Skeletal muscle satellite cell (primary cell): ENCODE results near the gene CCL1.

Source experiments
- H3K27me3 ChIP-seq: 2 replicates; pipeline ENCODE4 v1.7.0; 2013; ENCODE audit warnings: low read length; ENCODE audit not compliant: control insufficient read depth, insufficient read depth
- H3K36me3 ChIP-seq: 2 replicates; pipeline ENCODE4 v1.7.0; 2013; ENCODE audit warnings: mild to moderate bottlenecking, control low read depth, low read length; ENCODE audit not compliant: insufficient read depth
- H3K4me1 ChIP-seq: 2 replicates; pipeline ENCODE4 v1.7.0; 2013; ENCODE audit warnings: low read length; ENCODE audit not compliant: control insufficient read depth, insufficient read depth
- H3K4me2 ChIP-seq: 2 replicates; pipeline ENCODE4 v1.7.0; 2013; ENCODE audit warnings: mild to moderate bottlenecking, low read length
- H3K4me3 ChIP-seq: 2 replicates; pipeline ENCODE4 v1.7.0; 2013; ENCODE audit warnings: low read length
- H3K9ac ChIP-seq: 2 replicates; pipeline ENCODE4 v1.7.0; 2013; ENCODE audit warnings: mild to moderate bottlenecking, low read depth, low read length, moderate library complexity
- H3K9me3 ChIP-seq: replicated peaks from 2 replicates; pipeline ENCODE4 v1.7.0; 2013; ENCODE audit warnings: mild to moderate bottlenecking, control low read depth, low read length

The CCL1 gene

DNA sequence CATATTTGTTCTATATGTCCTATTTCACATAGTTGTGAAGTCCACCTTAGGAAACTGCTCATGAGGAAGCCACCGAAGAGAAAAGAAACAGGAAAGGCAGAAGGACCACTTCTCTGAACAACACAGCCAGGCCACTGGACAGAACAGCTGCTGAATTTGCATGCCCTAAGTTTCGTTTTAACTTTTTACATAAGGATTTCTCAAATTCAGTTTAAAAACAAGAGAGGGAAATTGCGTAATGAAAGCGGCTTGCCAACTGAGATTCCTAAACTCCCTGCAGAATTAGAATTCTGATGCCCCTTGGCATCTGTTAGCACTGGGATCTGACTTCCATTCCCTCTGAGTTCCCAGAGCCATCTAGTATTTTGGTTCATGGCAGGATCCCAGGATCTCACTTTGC is 48.8 kb downstream of the CCL1 start:
- Histone ChIP-seq H3K27me3 (no peaks in the 10 kb centered on the region), H3K4me1 (peaks cover 4% of the 10 kb centered on the region), H3K36me3 (no peaks in the 10 kb centered on the region), H3K9me3 (no peaks in the 10 kb centered on the region), H3K9ac (no peak overlapping the region), H3K4me3 (no peak overlapping the region), H3K4me2 (no peak overlapping the region)

DNA sequence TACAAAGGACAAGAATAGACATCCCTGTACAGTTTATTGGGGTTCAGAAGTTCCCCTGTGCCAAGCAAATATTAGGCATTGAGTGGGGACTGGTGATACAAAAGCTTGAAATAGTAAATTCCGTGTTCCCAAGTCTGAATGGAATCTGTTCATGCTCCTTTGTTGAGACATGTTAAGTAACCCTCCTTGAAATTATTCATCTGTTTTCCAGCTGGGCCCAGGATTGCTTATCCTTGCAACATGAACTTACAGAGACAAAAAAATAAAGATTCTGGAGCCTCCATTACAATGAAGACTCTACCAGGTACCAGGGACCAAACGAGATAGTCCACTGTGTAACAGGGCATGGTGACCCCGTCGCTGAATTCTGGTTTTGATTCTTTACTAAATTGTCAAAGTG is 49.9 kb downstream of the CCL1 start:
- Histone ChIP-seq H3K4me1 (peaks cover 4% of the 10 kb centered on the region), H3K4me2 (no peak overlapping the region), H3K4me3 (no peak overlapping the region)

DNA sequence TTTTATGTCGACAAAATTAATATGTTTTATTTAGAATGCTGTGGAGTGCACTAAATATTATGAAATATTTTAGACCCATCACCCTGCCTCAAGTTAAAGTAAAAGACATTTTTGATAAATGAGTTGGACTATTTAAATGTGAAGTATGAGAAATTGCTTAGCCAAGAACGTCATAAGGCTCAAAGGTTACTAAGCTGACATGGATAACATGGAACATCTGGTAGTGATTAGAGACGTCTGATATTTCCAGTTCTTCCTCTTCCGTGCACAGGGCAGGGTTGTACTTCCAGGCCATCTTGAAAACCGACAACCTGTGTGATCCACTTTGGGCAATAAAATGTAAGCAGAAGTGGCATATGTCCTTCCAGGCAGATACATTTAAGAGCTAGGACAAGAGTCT is 51.0 kb downstream of the CCL1 start:
- H3K9ac ChIP-seq: no peak overlapping the region
- H3K36me3 ChIP-seq: no peaks in the 10 kb centered on the region
- H3K9me3 ChIP-seq: no peaks in the 10 kb centered on the region
- H3K4me1 ChIP-seq: peaks cover 4% of the 10 kb centered on the region
- no peaks in the 10 kb centered on the region for H3K27me3 ChIP-seq
- no peak overlapping the region for H3K4me3 ChIP-seq
- H3K4me2 ChIP-seq: no peak overlapping the region

More for the DNA sequence above, 49.9 kb downstream of the CCL1 start:
- no peaks in the 10 kb centered on the region for H3K27me3 ChIP-seq
- H3K36me3 ChIP-seq: no peaks in the 10 kb centered on the region
- H3K9me3 ChIP-seq: no peaks in the 10 kb centered on the region
- no peak overlapping the region for H3K9ac ChIP-seq

DNA sequence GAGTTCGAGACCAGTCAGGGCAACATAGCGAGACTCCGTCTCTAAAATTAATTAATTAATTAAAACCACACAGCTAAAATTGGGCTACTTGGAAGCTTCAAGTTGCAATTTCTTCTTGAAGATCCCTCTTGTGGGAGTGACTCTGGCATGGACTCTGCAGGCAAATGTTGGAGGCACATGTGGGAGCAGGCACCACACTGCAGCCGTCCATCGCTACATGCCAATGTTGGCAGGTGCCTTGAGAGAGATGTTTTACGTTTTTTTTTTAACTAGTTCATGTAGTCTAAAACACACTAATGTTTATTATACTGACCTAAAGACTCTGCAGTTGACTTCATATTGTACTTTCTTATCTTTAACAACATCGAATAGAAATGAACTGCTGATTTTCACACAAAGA is 51.7 kb downstream of the CCL1 start:
- Histone ChIP-seq H3K4me2 (no peak overlapping the region), H3K4me1 (peaks cover 4% of the 10 kb centered on the region)

More for the DNA sequence above, 51.7 kb downstream of the CCL1 start:
- Histone ChIP-seq H3K27me3 (no peaks in the 10 kb centered on the region), H3K9ac (no peak overlapping the region), H3K36me3 (no peaks in the 10 kb centered on the region), H3K9me3 (no peaks in the 10 kb centered on the region), H3K4me3 (no peak overlapping the region)
